HG03066 (cell line): ENCODE results near the gene MED22.
"Not testable (repeated sequence)": the region's sequence is repeated elsewhere in the genome, so short reads cannot be mapped to it uniquely, and the experiment has no call there.

ENCODE experiments used
- ATAC-seq: cut with Tn5 transposase; IDR thresholded peaks from one replicate; pipeline ENCODE4 v1.9.1; 2021; ENCODE audit warnings: low read depth; ENCODE audit not compliant: unreplicated experiment

MED22 gene

GRCh38 chr9:133307301-133307700, 40.6 kb downstream of the MED22 start:
- no peak for ATAC-seq

GRCh38 chr9:133306242-133307204, 41.4 kb downstream of the MED22 start:
- ATAC-seq: no peak

- ATAC-seq: no peak
These were observed 42.2 kb downstream of the MED22 start for GRCh38 chr9:133305731-133306130.

- ATAC-seq: no peak
These were observed 43.2 kb downstream of the MED22 start for GRCh38 chr9:133304477-133305377.

- ATAC-seq: no peak
These were observed 43.8 kb downstream of the MED22 start for GRCh38 chr9:133304158-133304470.

GRCh38 chr9:133303266-133304157, 44.4 kb downstream of the MED22 start:
- ATAC-seq: no peak

- no peak for ATAC-seq
These were observed 46.4 kb downstream of the MED22 start for GRCh38 chr9:133301253-133302230.

- ATAC-seq: not testable (repeated sequence)
These were observed 47.9 kb downstream of the MED22 start for GRCh38 chr9:133299996-133300395.

GRCh38 chr9:133294257-133294656, 53.7 kb downstream of the MED22 start:
- no peak for ATAC-seq

- ATAC-seq: no peak
These were observed 57.1 kb downstream of the MED22 start for GRCh38 chr9:133290751-133291302.
